Suprapubic skin (tissue), 2 donors: ENCODE results near the gene TMPRSS7.

ENCODE experiments used
- EP300 ChIP-seq: sonication (generic); formaldehyde crosslinking; IDR thresholded peaks from one replicate; pipeline ENCODE4 v1.6.1; 2017; ENCODE audit warnings: antibody characterized with exemption
- POLR2A ChIP-seq, 2 donors: fragments of 450-650 bp; IDR thresholded peaks; one replicate each; pipeline ENCODE4 v1.6.1; 2017; ENCODE audit warnings: antibody characterized with exemption in 2 of 2, mild to moderate bottlenecking in 2 of 2, moderate library complexity in 2 of 2

DNA sequence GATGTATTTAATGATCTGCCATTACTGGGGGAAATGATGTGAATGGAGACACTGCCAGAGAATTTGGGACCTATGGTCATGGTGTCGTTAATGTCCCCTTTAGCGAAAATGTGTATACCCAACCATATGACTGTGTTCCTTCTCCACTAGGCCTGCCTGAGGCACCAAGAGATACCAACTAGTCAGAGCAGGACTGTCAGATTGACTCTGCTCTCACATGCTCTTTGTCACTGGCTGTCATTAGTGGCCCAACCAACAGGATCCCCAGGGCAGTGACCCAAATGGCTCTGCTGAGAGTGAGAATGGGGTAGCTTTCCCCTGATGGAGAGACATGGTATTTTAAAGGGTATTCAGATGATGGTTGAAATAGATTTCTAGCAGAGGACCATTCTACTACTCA, 33.0 kb upstream of the TMPRSS7 start:
- TF ChIP-seq EP300 (no peak), POLR2A (IDR thresholded peaks at IDR 0.05) (no peak)
